Measurements from ENCODE around the gene HSPA14.
"Not testable (repeated sequence)": the region's sequence is repeated elsewhere in the genome, so short reads cannot be mapped to it uniquely, and the experiment has no call there.

Gene HSPA14

GRCh38 chr10:14837757-14838581, at the start of gene HSPA14, which contains the start of the genes CDNF and MSANTD7:
Gene HSPA14 (plus strand): TSS chr10:14838306. CDS start chr10:14838403, 97 bp downstream.
Gene CDNF (minus strand): TSS chr10:14838037. CDS start chr10:14837946, 91 bp downstream.
Gene MSANTD7 (plus strand): TSS chr10:14838306. CDS start chr10:14842285, 3,979 bp downstream.
- DNase-seq = peak; percentile 96 to 99 (median 98)

GRCh38 chr10:14798636-14799035, 39.5 kb upstream of the HSPA14 start:
- no peak for DNase-seq

GRCh38 chr10:14800397-14800796, 37.7 kb upstream of the HSPA14 start:
- DNase-seq = no peak

GRCh38 chr10:14801723-14802122, 36.4 kb upstream of the HSPA14 start:
- no peak for DNase-seq

GRCh38 chr10:14803827-14804226, 34.3 kb upstream of the HSPA14 start:
- no peak for DNase-seq

GRCh38 chr10:14806318-14806717, 31.8 kb upstream of the HSPA14 start:
- DNase-seq = no peak

GRCh38 chr10:14810969-14811953, 26.8 kb upstream of the HSPA14 start:
- no peak for DNase-seq

GRCh38 chr10:14812271-14812670, 25.8 kb upstream of the HSPA14 start:
- no peak for DNase-seq

GRCh38 chr10:14815681-14816080, 22.4 kb upstream of the HSPA14 start:
- no peak for DNase-seq

- DNase-seq = not testable (repeated sequence)
Measured at GRCh38 chr10:14816717-14817116, 21.4 kb upstream of the HSPA14 start.

- no peak for DNase-seq
Measured at GRCh38 chr10:14820010-14820774, 17.9 kb upstream of the HSPA14 start.

GRCh38 chr10:14820775-14821154, 17.3 kb upstream of the HSPA14 start:
- DNase-seq = no peak

- no peak for DNase-seq
Measured at GRCh38 chr10:14821635-14822375, 16.3 kb upstream of the HSPA14 start.

GRCh38 chr10:14822879-14823755, 15.0 kb upstream of the HSPA14 start:
- peak in 1 of 4 experiments; percentile 5 for DNase-seq

- no peak for DNase-seq
Measured at GRCh38 chr10:14823966-14824365, 14.1 kb upstream of the HSPA14 start.

- DNase-seq = no peak
Measured at GRCh38 chr10:14826076-14826829, 11.9 kb upstream of the HSPA14 start.

GRCh38 chr10:14833106-14833505, 5.0 kb upstream of the HSPA14 start:
- DNase-seq = no peak

- no peak for DNase-seq
Measured at GRCh38 chr10:14836208-14836607, 1.9 kb upstream of the HSPA14 start.

- no peak for DNase-seq
Measured at GRCh38 chr10:14837003-14837756, 926 bp upstream of the HSPA14 start.
